Activated CD8-positive, alpha-beta memory T cell treated with anti-CD3 and anti-CD28 coated beads for 24 hours (primary cell): ENCODE measurements around the gene CDH12.
"Not testable (repeated sequence)": the region's sequence is repeated elsewhere in the genome, so short reads cannot be mapped to it uniquely, and the experiment has no call there.

Source experiments
- DNase-seq: peaks from one replicate; pipeline ENCODE4 v3.0.0-alpha.2; 2020

CDH12 gene

GRCh38 chr5:22852807-22853660, at the start of gene CDH12:
Gene CDH12 (minus strand): TSS chr5:22853344.
- DNase-seq, result no peak

GRCh38 chr5:22901885-22902284, 48.7 kb upstream of the CDH12 start:
- no peak for DNase-seq

DNA sequence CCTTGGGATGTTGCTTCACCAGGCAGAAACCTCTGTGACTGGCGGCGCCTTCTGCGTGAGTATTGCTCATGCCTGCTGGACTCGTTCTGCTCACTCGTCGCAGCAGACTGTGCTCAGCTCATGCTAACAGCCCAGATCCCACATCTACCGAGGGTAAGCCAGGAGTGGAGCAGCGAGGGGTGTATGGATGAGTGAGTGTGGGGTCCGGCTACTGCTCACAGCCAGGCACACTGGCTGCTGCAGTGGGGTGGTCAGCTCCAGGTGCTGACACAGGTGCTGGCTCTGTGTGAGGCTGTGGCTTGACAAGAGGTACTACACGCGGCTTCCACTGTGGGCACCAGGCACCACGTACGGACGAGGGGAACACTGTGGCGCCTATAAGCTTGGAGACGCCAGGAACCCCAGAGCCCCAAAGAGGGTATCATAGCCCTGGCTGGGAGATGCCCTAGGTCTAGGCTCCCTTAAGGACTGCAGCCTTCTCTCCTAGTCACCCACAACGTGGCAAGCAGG, 47.7 kb upstream of the CDH12 start:
- DNase-seq, result no peak

GRCh38 chr5:22899341-22899740, 46.2 kb upstream of the CDH12 start:
- no peak for DNase-seq

GRCh38 chr5:22896152-22896551, 43.0 kb upstream of the CDH12 start:
- DNase-seq, result no peak

DNA sequence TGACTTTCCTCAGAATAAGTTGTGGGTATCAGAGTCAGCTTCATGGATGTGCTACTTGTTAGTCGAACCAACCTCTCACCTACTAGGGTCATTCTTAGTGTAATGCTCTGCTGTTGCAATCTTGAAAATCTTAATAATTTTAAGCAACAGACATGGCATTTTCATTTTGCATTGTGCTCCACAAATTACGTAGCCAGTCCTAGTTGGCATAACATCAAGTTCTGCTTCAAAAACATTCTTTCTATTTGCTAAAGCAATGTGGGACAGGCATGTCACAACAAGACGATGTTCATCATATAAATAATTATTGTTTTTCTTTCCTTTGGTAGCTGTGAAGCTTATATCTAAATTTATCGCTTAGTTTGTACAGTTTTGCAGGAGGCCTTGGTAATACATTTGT, 39.3 kb upstream of the CDH12 start:
- DNase-seq, result no peak

DNA sequence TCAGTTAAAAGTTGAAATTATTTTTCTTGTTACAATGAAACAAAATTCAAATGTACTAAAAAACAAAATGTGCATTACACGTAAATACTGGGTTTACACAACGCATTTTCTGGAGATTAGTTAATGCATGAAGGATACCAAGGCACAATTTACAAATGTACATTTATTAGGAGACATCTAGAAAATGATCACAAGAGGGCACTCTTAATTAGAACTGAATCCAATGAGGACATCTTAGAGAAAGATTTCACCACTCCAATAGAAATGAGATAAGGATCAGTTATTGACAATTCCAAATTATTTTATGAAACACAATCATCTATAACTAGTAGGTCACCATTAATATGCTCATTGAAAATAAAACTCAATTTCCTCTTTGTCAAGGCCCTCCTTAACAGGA, 36.6 kb upstream of the CDH12 start:
- no peak for DNase-seq

DNA sequence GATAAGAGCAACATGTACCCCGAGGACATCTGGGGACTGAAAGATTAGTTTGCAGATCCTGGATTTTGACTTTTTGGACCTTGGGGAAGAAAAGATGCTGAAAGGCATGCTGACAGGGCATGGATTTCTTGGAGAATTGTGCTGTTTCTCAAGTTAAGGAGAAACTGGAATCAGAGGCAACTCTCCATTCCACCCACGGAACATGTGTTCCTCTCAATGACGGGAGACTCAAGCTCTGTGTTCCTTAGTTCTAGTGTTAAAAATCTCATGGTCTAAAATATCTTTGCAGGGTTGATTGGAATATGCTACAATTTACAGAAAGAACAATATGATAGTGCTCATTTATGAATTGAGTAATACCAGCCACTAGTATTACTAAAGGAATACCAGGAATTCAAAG, 34.4 kb upstream of the CDH12 start:
- no peak for DNase-seq

GRCh38 chr5:22858911-22859310, 5.8 kb upstream of the CDH12 start:
- not testable (repeated sequence) for DNase-seq

DNA sequence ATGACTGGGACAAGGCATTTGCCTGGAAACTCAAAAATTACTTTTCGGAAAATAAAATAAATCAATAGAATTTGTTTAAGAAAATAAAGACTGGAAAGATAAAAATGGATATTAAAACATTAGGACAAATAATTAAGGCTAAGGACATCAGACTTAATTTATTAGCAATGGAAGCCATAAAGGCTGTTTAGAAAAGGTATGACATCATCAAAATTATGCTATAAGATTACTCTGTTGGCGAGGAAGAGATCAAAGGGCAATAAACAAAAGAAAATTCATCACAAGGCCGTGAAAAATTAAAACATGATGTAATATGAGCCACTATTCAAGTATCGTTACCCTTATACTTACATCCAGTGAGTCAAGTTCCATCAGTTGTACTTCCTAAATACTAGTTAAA, 2.7 kb upstream of the CDH12 start:
- no peak for DNase-seq

GRCh38 chr5:22850981-22851380, 2.2 kb downstream of the CDH12 start:
- no peak for DNase-seq

DNA sequence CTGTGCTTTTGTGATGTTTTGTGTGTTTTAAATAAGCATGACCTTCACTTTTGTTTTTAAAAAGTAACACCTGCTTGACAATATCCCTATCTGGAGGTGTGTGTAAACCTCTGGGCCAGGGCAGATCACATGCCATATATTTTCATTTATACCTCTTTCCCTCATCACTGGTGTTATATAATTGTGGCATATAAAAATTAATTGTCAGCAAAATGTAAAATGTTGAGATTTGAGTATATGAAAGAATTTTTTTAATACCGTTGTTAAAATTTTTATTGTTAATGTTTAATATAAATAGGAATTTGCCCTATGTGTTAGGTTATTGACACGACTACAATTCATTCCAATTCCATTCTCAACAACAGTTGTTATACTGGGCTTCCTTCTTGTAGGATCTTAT, 6.5 kb downstream of the CDH12 start:
- no peak for DNase-seq

- no peak for DNase-seq
Measured at GRCh38 chr5:22844636-22845035, 8.5 kb downstream of the CDH12 start.

GRCh38 chr5:22844155-22844554, 9.0 kb downstream of the CDH12 start:
- DNase-seq, result no peak

DNA sequence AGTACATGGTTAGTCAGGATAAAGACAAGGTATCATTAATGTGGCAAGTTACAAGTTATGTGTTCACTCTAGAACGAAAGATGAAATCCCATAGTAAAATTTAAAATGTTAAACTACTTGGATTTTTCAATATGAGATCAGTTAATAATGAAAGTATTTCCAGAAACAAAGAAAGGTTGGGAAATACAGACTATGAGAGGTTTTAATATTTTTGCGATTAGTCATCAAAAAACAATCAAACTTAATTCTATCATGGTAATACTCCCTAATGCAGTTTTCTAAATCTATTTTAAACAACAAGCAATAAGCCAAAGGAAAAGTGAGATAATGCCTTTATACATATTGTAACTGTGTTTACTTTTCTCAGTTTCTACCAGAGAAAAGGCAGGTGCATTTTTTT, 10.6 kb downstream of the CDH12 start:
- DNase-seq, result no peak

- DNase-seq, result no peak
Measured at GRCh38 chr5:22837803-22838202, 15.3 kb downstream of the CDH12 start.

DNA sequence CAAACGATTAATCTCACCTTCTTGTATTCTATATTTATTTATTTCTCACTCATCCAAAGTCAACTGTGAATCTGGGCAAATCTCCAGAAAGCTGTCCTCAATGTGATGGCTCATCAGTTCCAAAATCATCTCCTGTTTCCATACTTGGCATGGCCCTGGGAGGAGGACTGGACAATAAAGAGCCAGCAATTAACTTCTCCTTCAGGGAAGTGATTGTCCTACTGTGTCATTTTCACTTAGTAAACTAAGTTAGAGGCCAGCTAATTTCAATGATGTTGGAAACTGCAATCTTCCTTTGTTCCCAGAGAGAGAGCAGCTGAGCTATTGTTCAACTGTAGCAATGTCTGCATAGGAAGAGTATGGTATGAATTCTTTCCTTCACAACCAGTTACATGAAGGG, 17.5 kb downstream of the CDH12 start:
- no peak for DNase-seq

- no peak for DNase-seq
Measured at GRCh38 chr5:22793463-22793862, 59.7 kb downstream of the CDH12 start.

- no peak for DNase-seq
Measured at GRCh38 chr5:22787807-22788206, 65.3 kb downstream of the CDH12 start.

- DNase-seq, result no peak
Measured at GRCh38 chr5:22787398-22787797, 65.7 kb downstream of the CDH12 start.

GRCh38 chr5:22780756-22781155, 72.4 kb downstream of the CDH12 start:
- no peak for DNase-seq

- DNase-seq, result no peak
Measured at GRCh38 chr5:22779499-22779898, 73.6 kb downstream of the CDH12 start.

DNA sequence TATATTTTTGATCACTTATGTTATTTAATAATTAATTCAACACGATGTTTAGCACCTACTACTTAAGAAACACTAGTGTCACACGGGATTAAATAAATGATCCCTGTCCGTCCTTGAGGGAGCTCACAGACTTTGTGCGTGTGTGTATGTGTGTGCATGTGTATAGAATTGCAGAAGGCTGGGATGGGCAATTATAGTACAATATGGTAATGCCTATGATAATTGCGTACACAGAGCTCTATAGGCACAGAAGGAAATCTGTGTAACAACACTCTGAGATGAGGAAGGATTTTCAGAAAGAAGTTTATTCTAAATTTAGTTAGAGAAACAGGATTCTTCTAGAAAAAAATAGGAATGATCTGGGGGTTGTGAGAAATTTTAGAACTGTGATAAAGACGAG, 76.9 kb downstream of the CDH12 start:
- DNase-seq, result no peak

- DNase-seq, result not testable (repeated sequence)
Measured at GRCh38 chr5:22774214-22774613, 78.9 kb downstream of the CDH12 start.

DNA sequence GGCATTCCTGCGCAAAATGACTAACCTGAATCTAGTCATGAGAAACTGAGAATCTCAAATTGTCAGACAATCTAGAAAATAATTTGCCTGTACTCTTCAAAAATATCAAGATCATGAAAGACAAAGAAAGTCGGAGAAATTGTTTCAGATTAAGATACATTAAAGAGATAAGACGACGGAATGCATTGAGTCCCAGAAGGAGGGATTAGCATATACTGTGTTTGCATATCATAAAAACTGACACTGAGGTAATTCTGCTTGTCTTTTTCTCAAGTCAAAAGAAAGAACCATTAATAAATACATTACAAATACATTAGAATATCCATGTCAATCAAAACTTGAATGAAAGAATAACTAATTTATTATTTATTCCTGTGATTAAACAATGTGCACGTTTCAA, 88.4 kb downstream of the CDH12 start:
- DNase-seq, result no peak
